Astrocyte of the spinal cord (primary cell): ENCODE data around the gene SNUPN.

Experiments used
- DNase-seq: peaks from one replicate; pipeline ENCODE4 v3.0.0; 2011; ENCODE audit warnings: low read depth, low spot score
- H3K4me3 ChIP-seq: 2 replicates; pipeline ENCODE4 v1.5.1; 2011; ENCODE audit warnings: low read depth, mild to moderate bottlenecking, low read length, moderate library complexity
- in situ Hi-C: cut with HindIII; loops from 2 replicates; pipeline ENCODE4 v1.10.0; 2017; ENCODE audit warnings: low sequenced_read_pairs
- TF ChIP-seq, protein P1 (sequence below): IDR thresholded peaks from 2 replicates; pipeline ENCODE4 v1.5.1; 2012; ENCODE audit warnings: low read depth, mild to moderate bottlenecking, low read length, inconsistent platforms

Gene SNUPN

DNA sequence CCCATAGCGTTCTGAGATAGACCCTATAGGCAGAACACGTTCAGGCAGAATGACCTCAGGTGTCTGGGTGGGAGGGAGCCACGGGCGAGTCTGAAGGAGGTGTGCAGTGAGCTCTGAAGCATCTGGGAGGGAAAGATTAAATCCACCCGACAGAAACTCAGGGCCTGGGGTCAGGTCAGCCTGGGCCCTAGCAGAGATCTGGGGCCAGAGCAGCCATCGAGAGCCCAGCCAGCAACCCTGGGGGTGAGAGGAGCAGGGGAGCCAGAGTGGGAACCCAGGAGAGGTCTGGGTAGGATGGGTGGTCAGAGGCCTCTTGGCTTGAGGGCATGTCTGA, 44.3 kb upstream of the SNUPN start:
- H3K4me3 ChIP-seq: no peak overlapping the region
- in situ Hi-C loops: no loop called here
- no peak for DNase-seq
- TF ChIP-seq, protein P1, sequence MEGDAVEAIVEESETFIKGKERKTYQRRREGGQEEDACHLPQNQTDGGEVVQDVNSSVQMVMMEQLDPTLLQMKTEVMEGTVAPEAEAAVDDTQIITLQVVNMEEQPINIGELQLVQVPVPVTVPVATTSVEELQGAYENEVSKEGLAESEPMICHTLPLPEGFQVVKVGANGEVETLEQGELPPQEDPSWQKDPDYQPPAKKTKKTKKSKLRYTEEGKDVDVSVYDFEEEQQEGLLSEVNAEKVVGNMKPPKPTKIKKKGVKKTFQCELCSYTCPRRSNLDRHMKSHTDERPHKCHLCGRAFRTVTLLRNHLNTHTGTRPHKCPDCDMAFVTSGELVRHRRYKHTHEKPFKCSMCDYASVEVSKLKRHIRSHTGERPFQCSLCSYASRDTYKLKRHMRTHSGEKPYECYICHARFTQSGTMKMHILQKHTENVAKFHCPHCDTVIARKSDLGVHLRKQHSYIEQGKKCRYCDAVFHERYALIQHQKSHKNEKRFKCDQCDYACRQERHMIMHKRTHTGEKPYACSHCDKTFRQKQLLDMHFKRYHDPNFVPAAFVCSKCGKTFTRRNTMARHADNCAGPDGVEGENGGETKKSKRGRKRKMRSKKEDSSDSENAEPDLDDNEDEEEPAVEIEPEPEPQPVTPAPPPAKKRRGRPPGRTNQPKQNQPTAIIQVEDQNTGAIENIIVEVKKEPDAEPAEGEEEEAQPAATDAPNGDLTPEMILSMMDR: no peak

GRCh38 chr15:75669191-75669878, 43.8 kb upstream of the SNUPN start:
- DNase-seq: no peak

DNA sequence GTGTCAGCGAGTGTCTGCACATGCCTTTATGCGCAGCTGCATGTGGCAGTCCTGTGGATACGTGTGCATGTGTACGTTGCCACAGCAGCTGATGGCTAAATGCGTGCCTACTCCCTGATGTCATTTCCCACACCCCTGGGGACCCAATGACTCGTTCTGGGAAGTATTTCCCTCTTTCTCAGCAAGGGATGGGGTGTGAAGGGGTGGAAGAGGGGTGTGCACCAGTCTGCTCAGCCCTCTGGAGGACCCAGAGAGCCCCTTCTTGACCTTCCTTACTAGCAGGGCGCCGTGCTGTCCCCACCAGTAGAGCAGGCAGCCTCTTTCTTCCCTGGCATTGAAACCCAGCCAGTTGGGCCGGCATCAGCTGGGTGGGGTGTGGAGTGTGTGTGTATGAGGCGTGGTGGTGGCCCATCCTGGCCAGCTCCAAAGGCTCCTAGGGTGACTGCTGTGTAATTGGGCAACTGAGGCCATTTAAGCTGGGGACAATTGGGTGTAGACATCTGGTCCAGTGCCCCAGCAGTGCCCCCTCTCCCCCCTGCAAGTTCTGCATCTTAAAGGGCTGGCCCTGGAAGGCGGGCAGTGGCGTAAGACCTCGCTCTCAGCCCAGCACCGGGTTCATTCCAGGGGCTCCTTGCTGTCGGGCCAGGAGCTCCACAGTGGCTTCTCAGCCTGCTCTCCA, 41.4 kb upstream of the SNUPN start:
- no peak overlapping the region for H3K4me3 ChIP-seq
- TF ChIP-seq, protein P1: no peak
- peak; percentile 99 for DNase-seq
- in situ Hi-C loops: no loop called here

More at GRCh38 chr15:75669191-75669878, 43.8 kb upstream of the SNUPN start:
- TF ChIP-seq, protein P1: no peak
- in situ Hi-C loops: no loop called here
- H3K4me3 ChIP-seq: no peak overlapping the region

- H3K4me3 ChIP-seq: no peak overlapping the region
- TF ChIP-seq, protein P1: no peak
- in situ Hi-C loops: no loop called here
- no peak for DNase-seq
Measured at GRCh38 chr15:75663931-75664421, 38.5 kb upstream of the SNUPN start.

DNA sequence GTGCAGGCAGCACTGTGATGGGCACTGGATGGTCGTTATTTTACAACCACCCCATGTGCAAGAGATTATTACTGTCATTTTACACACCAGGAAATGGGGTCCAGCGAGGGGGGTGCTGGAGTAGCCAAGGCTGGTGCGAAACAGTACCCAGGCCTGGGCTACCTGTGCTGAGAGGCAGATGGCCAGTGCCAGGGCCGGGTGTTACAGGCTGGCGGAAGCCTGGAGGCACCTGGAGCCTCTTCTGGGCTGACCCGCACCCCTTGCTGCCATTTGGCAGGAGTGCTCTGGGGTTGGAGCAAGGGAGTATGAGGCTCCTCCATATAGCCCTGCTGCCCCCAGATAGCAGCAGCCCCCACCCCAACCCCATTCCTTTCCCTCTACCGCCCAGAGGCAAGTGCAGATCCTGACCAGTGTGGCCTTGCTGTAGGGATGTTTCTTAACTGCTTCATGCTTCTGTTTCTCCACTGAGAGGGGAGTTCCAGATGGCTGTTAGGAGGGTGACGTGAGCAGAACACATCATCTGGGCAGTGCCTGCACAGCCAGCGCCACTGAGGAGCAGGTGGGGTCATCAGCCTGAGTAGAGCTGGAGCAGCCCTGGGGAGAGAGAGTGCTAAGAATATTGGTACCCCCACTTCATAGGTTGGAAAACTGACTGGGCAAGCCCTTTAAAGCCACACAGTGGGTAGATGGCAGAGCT, 37.4 kb upstream of the SNUPN start:
- DNase-seq: no peak
- in situ Hi-C loops: no loop called here
- H3K4me3 ChIP-seq: no peak overlapping the region
- TF ChIP-seq, protein P1: no peak

DNA sequence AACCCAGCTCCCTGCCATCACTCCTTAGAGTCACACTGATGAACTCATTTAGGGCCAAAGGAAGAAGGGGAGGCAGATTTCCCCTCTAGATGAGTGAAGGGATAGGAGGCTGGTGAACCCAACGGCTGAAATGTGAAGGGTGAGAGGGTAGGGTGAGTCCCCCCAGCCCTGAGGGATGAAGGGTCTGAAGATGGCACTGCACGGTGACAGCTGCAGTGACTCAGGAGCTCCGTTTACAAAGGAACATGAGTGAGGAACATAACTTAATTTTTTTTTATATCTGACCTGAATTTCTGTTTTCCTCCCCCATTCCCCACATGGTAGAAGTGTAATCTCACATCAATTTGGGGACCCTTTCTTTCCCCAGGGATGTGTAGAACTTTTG, 36.2 kb upstream of the SNUPN start:
- DNase-seq: no peak
- H3K4me3 ChIP-seq: no peak overlapping the region
- TF ChIP-seq, protein P1: no peak
- in situ Hi-C loops: no loop called here
